MCF 10A (cell line): ENCODE data around the gene TIMM22. TPM values are rescaled to one million over a fixed set of nuclear protein-coding genes. Genes with fewer than 3 reads are reported as not detected.

Source experiments
- BruUV-seq: library from RNA; stranded (reverse); fragments of 400-500 nt; replicated peaks from 2 replicates; lab custom pipeline; 2021; lab: Mats Ljungman, UMichigan
- CTCF ChIA-PET: fragments of 300-600 bp; sonication (Branson Sonifier 250); formaldehyde crosslinking; extraction: SDS; loops from one replicate; lab custom pipeline; 2021; ENCODE audit warnings: antibody characterized with exemption, inconsistent platforms; lab: Yijun Ruan, JAX
- POLR2A ChIA-PET: fragments of 300-600, 350-650 bp; sonication (Branson Sonifier 250); formaldehyde crosslinking; extraction: SDS; loops from one replicate; lab custom pipeline; 2020; ENCODE audit warnings: antibody characterized with exemption, inconsistent platforms; lab: Yijun Ruan, JAX
- DNase-seq: peaks from one replicate; pipeline ENCODE4 v3.0.0-alpha.2; 2018; ENCODE audit not compliant: unreplicated experiment
- H3K27ac Mint-ChIP-seq: one replicate; pipeline ENCODE4 v1.8.0; 2022; ENCODE audit warnings: mild to moderate bottlenecking, low read depth, mixed read lengths; ENCODE audit not compliant: unreplicated experiment
- H3K27me3 Mint-ChIP-seq: one replicate; pipeline ENCODE4 v1.8.0; 2022; ENCODE audit warnings: mixed read lengths; ENCODE audit not compliant: insufficient read depth, unreplicated experiment
- H3K36me3 Mint-ChIP-seq: one replicate; pipeline ENCODE4 v1.8.0; 2022; ENCODE audit warnings: mild to moderate bottlenecking, moderate library complexity, mixed read lengths; ENCODE audit not compliant: insufficient read depth, unreplicated experiment
- H3K4me1 Mint-ChIP-seq: one replicate; pipeline ENCODE4 v1.8.0; 2022; ENCODE audit warnings: mixed read lengths; ENCODE audit not compliant: insufficient read depth, unreplicated experiment
- H3K4me3 Mint-ChIP-seq: one replicate; pipeline ENCODE4 v1.8.0; 2022; ENCODE audit warnings: mild to moderate bottlenecking, moderate library complexity, mixed read lengths; ENCODE audit not compliant: unreplicated experiment
- H3K9me3 Mint-ChIP-seq: one replicate; pipeline ENCODE4 v1.8.0; 2022; ENCODE audit warnings: mixed read lengths; ENCODE audit not compliant: unreplicated experiment
- intact Hi-C: fragments of 100-400 bp; cut with micrococcal nuclease; formaldehyde crosslinking; loops from 2 replicates; pipeline ENCODE4 v1.14.1; 2022
- total RNA-seq: library from RNA; stranded (reverse); gene quantifications from 2 replicates; pipeline ENCODE4 v1.2.3, GENCODE V29; 2022
- TF ChIP-seq, protein P1 (sequence below): fragments of 200-600 bp; IDR thresholded peaks from one replicate; pipeline ENCODE4 v1.8.0; 2022; ENCODE audit warnings: antibody characterized with exemption, mild to moderate bottlenecking; ENCODE audit not compliant: unreplicated experiment

The TIMM22 gene
- total RNA-seq, 1 experiment from 2014 or later, result 16.6 TPM

DNA sequence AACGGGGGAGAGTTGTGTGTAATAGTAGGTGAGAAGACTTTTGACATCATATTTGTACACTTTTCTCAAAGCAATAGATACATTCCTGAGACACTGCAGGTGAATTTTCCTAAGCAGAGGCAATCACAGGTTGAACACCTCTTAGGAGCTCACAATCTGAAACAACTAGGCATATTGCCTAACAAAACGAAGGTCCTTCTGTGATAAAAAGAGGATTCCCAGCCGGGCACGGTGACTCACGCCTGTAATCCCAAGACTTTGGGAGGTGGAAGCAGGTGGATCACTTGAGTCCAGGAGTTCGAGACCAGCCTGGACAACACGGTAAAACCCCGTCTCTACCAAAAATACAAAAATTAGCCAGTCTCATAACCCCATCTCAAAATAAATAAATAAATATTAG, 34.8 kb upstream of the TIMM22 start:
- Mint-ChIP-seq H3K27ac (no peak overlapping the region), H3K36me3 (peaks cover 7% of the 10 kb centered on the region), H3K27me3 (no peaks in the 10 kb centered on the region), H3K4me1 (peaks cover under 1% of the 10 kb centered on the region), H3K4me3 (no peak overlapping the region), H3K9me3 (no peaks in the 10 kb centered on the region)
- intact Hi-C loops, result no loop called here
- ChIA-PET POLR2A (no interaction called here), CTCF (no interaction called here)
- no TSS peak for BruUV-seq
- TF ChIP-seq, protein P1, sequence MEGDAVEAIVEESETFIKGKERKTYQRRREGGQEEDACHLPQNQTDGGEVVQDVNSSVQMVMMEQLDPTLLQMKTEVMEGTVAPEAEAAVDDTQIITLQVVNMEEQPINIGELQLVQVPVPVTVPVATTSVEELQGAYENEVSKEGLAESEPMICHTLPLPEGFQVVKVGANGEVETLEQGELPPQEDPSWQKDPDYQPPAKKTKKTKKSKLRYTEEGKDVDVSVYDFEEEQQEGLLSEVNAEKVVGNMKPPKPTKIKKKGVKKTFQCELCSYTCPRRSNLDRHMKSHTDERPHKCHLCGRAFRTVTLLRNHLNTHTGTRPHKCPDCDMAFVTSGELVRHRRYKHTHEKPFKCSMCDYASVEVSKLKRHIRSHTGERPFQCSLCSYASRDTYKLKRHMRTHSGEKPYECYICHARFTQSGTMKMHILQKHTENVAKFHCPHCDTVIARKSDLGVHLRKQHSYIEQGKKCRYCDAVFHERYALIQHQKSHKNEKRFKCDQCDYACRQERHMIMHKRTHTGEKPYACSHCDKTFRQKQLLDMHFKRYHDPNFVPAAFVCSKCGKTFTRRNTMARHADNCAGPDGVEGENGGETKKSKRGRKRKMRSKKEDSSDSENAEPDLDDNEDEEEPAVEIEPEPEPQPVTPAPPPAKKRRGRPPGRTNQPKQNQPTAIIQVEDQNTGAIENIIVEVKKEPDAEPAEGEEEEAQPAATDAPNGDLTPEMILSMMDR, result no peak
- DNase-seq, result peak; percentile 14

DNA sequence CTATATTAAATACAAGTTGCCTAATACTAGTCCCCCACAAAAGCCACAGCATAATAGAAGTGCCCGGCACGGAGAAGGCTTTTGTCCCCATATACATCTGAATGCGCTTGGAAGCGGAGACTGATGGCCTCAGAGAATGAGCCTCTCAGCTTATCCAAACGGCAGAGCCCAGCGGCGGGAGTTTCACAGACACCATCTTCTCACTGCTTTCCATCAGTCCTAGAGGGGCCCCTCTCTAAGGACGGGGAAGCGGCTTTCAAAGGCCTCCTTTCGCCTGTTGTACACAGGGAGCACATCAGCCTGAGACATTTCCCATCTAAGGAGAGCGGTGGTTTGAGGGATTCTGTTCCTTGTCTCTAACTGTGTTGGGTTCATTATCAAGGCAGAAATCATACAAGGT, 34.3 kb upstream of the TIMM22 start:
- H3K27ac Mint-ChIP-seq, result peak overlapping the region; percentile 16
- peaks cover 7% of the 10 kb centered on the region for H3K36me3 Mint-ChIP-seq
- no peaks in the 10 kb centered on the region for H3K4me1 Mint-ChIP-seq
- TF ChIP-seq, protein P1, result no peak
- no TSS peak for BruUV-seq
- CTCF ChIA-PET, result no interaction called here
- H3K4me3 Mint-ChIP-seq, result no peak overlapping the region
- intact Hi-C loops, result no loop called here
- POLR2A ChIA-PET, result no interaction called here
- no peaks in the 10 kb centered on the region for H3K9me3 Mint-ChIP-seq
- no peaks in the 10 kb centered on the region for H3K27me3 Mint-ChIP-seq
- no peak for DNase-seq

DNA sequence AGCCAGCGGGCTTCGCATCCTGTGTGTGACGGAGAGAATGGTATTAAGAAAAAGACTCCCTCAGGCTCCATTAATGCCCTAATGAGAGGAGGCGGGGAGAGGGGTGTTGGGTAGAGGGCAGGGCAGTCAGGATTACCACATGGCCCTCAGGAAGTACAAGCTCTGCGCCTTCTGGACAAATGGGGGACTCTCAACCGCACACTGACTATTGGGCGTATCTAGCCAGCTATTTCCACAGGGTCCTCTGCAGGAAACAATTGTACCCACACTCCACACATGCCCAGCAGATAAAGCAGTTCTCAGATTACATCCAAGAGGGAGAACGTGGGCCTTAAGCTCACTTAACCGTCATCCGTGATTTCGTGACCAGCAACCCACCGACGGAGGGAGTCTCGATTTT, 32.1 kb upstream of the TIMM22 start:
- Mint-ChIP-seq H3K4me3 (no peak overlapping the region), H3K9me3 (no peaks in the 10 kb centered on the region), H3K4me1 (peaks cover 4% of the 10 kb centered on the region), H3K27ac (no peak overlapping the region), H3K36me3 (no peaks in the 10 kb centered on the region), H3K27me3 (no peaks in the 10 kb centered on the region)
- TF ChIP-seq, protein P1, result no peak
- intact Hi-C loops, result no loop called here
- DNase-seq, result no peak
- ChIA-PET POLR2A (interaction anchor here (0.7 to 1.7 kb wide), 3 partner anchors 8 to 82 kb away, joined by 3 to 7 read pairs (median 5); no protein-coding TSS in a partner anchor), CTCF (interaction anchor here (0.7 to 1.0 kb wide), 4 partner anchors 28 to 152 kb away, joined by 3 to 4 read pairs (median 3); no protein-coding TSS in a partner anchor)
- no TSS peak for BruUV-seq

DNA sequence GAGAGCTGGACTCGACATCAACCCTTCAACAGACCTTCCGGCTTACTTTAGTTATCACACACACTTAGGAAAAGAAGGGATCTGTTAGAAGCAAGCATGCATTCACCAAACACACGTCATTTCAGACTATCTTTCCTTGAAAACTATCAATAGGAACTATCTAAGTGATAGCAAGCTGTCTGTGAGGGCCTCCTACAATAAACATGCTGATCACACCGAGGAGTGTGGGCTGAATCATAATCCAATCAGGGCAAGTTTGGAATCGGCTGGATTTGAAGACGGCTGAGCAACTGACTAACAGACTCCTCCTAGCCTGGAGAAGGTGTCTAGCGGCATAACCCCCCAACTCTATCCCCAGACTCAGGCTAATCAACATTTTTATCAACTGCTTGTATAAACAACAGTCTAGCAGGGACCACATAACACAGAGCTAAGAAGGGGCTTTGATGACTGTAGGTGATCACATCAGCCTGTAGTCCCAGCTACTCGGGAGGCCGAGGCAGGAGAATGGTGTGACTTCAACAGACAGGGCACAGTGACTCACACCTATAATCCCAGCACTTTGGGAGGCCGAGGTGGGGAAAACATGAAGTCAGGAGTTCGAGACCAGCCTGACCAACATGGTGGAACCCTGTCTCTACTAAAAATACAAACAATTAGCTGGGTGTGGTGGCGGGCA, 31.5 kb upstream of the TIMM22 start:
- no TSS peak for BruUV-seq
- Mint-ChIP-seq H3K36me3 (no peaks in the 10 kb centered on the region), H3K27me3 (no peaks in the 10 kb centered on the region), H3K4me1 (peaks cover 4% of the 10 kb centered on the region), H3K4me3 (no peak overlapping the region), H3K27ac (no peak overlapping the region), H3K9me3 (no peaks in the 10 kb centered on the region)
- CTCF ChIA-PET, result interaction anchor here (0.6 to 1.0 kb wide), 6 partner anchors 14 to 292 kb away, joined by 3 to 4 read pairs (median 3); no protein-coding TSS in a partner anchor
- intact Hi-C loops, result no loop called here
- TF ChIP-seq, protein P1, result no peak
- POLR2A ChIA-PET, result interaction anchor here (0.6 to 1.7 kb wide), 4 partner anchors 9 to 82 kb away, joined by 4 to 7 read pairs (median 5); no protein-coding TSS in a partner anchor
- DNase-seq, result no peak
